Measurements from ENCODE around the gene CD47. TPM values are rescaled to one million over a fixed set of nuclear protein-coding genes. Genes with fewer than 3 reads are reported as not detected.

The CD47 gene
- total RNA-seq, 2 experiments from 2014 or later = 122 to 124 TPM

DNA sequence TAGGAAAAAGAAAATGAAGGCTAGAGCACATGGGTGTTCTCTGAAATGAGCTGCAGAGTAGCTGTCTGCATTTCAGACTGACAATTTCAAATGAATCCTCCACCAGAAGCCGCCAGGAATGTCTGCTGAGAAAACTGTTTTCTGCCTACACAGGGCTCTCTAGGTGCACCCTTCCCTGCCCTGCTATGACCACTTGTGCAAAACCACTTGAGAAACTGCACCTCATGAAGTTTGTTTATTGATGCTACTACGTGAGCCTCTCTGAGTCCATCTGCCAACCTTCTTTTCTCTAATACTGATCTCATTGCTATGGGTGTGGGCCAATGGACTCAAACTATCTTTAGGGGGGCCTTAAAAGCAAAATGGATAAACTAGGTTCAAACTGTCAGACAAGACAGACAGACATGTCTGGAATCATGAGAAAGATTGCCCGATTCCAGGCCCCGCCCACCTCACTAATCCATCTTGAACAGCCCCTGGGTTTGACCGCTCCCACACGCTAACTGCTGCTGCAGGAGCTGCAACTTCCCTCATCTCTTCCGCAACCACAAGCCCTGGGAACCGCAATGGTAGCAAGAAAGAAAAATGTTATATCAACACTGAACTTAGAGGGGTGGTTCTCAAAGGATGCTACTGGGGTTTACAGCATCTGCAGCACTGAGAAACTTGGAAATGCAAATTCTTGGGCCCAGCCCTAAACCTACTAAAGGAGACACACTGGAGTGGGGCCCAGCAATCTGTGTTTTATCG is 9.0 kb upstream of the CD47 start:
- intact Hi-C loops (cut with micrococcal nuclease) = no loop called here
- CTCF ChIA-PET = no interaction called here
- Mint-ChIP-seq H3K27me3 (no peaks in the 10 kb centered on the region), H3K27ac (no peak overlapping the region), H3K9me3 (no peaks in the 10 kb centered on the region), H3K4me1 (ENCODE audit: low read depth) (peaks cover 35% of the 10 kb centered on the region), H3K36me3 (no peaks in the 10 kb centered on the region), H3K4me3 (no peak overlapping the region)
- DNase-seq = no peak
- POLR2A ChIA-PET = no interaction called here

DNA sequence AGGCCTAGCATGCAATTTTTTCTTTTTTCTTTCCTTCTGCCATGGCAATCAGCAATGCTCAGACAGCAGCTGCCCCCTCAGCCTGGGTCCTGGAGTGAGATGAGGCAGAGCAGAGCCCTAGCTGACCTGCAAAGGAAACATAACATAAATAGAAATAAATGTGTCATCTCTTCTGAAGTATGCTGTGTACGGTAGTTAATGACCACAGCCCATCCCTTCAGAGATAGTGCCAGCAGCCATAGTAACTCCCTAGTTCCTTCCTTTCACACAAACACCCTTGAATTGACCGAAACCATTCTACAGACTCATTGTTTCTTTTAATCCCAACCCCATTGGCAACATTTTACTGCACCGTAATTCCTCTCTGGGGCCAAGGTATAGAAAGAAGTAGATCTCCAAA is 8.4 kb upstream of the CD47 start:
- CTCF ChIA-PET = no interaction called here
- no peaks in the 10 kb centered on the region for H3K9me3 Mint-ChIP-seq
- intact Hi-C loops (cut with micrococcal nuclease) = no loop called here

DNA sequence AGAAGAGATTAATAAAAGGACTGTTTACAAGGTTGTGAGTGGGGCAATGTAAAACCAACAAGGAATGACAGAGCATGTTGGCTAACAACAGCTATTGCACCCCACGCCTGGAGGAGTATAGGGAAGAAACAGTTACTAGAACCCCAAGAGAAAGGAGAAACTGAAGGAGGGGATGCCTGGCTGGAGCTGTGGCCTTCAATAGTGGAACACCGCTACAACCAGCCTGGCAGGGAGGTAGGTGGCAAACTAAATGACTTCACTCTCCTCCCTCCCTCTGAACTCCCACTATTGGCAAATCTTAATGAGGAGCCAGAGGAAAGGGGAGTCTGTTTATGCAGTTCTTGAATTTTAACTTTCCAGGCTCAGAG is 7.2 kb upstream of the CD47 start:
- POLR2A ChIA-PET = interaction anchor here (1.0 kb wide), 1 partner anchor 9 kb away, joined by 3 read pairs; no protein-coding TSS in a partner anchor
- CTCF ChIA-PET = no interaction called here
- H3K4me1 Mint-ChIP-seq (ENCODE audit: low read depth) = peaks cover 47% of the 10 kb centered on the region
- H3K27me3 Mint-ChIP-seq = no peaks in the 10 kb centered on the region
- no peak overlapping the region for H3K27ac Mint-ChIP-seq
- H3K9me3 Mint-ChIP-seq = no peaks in the 10 kb centered on the region
- H3K36me3 Mint-ChIP-seq = no peaks in the 10 kb centered on the region
- intact Hi-C loops (cut with micrococcal nuclease) = no loop called here
- DNase-seq = no peak
- no peak overlapping the region for H3K4me3 Mint-ChIP-seq

More for the DNA sequence above, 8.4 kb upstream of the CD47 start:
- Mint-ChIP-seq H3K4me1 (ENCODE audit: low read depth) (peaks cover 38% of the 10 kb centered on the region), H3K36me3 (no peaks in the 10 kb centered on the region), H3K27me3 (no peaks in the 10 kb centered on the region), H3K4me3 (no peak overlapping the region), H3K27ac (no peak overlapping the region)
- no peak for DNase-seq
- POLR2A ChIA-PET = no interaction called here

DNA sequence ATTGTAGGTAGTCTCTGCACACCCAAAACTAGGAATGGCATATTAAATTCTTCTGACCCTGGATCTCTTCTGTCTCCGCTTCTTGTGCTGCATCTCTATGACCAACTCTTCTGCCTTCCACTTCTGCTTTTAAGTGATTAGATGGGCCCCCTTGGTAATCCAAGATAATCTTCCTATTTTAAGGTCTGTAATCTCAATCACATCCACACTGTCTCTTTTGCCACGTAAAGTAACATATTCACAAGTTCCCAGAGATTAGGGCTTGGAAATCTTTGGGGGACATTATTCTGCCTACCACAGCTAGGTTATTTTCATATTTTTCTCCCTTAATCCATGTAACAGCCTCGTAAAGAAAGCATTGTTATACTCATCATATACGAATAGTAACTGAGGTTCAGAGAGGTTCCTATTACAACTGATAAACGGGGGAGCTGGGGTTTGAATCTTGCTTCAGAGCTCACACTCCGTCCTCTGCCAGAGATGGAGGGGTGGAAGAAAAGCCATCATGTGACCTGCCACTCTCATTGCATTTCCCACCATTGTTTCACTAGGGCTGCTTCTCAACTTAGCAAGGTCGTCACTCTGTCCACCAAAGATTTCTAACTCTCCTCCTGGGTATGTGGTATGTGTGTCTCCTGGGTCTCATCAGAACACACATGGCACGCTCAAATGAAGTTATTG is 6.6 kb upstream of the CD47 start:
- ChIA-PET CTCF (no interaction called here), POLR2A (no interaction called here)
- no peak for DNase-seq
- no peak overlapping the region for H3K4me3 Mint-ChIP-seq
- H3K4me1 Mint-ChIP-seq (ENCODE audit: low read depth) = peaks cover 53% of the 10 kb centered on the region
- no peaks in the 10 kb centered on the region for H3K36me3 Mint-ChIP-seq
- intact Hi-C loops (cut with micrococcal nuclease) = no loop called here
- H3K27me3 Mint-ChIP-seq = no peaks in the 10 kb centered on the region
- H3K9me3 Mint-ChIP-seq = no peaks in the 10 kb centered on the region
- no peak overlapping the region for H3K27ac Mint-ChIP-seq

DNA sequence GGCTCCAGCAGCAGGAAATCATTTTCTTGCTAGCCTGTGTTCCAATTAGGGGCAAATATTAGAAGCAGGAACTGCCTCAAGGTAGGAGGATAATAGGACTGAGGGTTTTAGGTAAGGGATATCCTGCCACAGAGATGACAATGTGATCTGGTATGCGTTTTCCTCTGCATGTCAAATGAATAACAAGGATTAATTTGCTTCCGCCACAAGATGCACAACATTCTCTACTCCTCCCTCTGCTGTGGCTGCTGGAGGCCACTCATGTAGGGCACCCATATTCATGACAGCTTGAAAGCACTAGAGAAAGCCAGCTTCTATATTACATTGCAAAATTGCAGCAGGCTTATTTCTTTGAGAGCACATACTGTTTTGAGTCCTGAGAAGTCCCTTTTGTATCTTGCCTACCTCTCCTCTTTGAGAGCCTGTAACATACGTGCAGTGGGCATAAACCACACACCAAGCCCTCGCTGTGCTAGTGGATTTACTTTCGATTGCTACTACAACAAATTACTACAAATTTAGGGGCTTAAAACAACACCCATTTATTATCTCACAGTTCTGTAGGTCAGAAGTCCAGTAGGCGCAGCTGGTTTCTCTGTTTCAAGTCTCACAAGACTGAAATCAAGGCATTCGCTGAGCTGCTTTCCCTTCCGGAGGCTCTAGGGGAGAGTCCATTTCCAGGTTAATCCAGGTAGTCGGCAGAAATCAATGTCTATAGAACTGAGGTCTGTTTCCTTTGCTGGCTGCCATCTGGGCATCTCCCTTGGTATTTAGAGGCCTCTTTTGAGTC is 5.9 kb upstream of the CD47 start:
- Mint-ChIP-seq H3K27ac (no peak overlapping the region), H3K4me3 (no peak overlapping the region), H3K36me3 (peaks cover under 1% of the 10 kb centered on the region), H3K27me3 (no peaks in the 10 kb centered on the region), H3K9me3 (peaks cover under 1% of the 10 kb centered on the region), H3K4me1 (ENCODE audit: low read depth) (peaks cover 57% of the 10 kb centered on the region)
- no peak for DNase-seq
- ChIA-PET CTCF (no interaction called here), POLR2A (no interaction called here)
- intact Hi-C loops (cut with micrococcal nuclease) = no loop called here

DNA sequence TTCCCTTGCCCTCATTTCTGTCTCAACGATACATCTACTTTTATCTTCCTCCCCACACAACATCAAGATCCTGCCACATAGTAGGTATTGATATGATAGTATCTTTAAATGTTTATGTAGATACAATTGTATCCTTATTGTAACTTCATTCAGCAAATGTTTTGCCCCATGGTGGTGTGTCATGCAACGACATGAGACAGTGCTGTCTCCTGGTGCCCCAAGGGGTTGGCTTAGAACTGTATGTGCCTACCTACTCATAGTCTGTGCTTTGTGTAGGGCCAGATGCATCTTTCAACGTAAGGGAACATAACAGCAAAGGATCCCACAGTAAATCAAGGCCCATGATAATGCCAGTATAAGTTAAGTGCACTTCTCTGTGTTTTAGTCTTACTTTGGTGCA is 2.8 kb upstream of the CD47 start:
- H3K4me1 Mint-ChIP-seq (ENCODE audit: low read depth) = peaks cover 34% of the 10 kb centered on the region
- POLR2A ChIA-PET = interaction anchor here (12.0 kb wide), 1 partner anchor 32 kb away, joined by 147 read pairs; no protein-coding TSS in a partner anchor
- no peaks in the 10 kb centered on the region for H3K27me3 Mint-ChIP-seq
- H3K27ac Mint-ChIP-seq = peak overlapping the region; percentile 90
- H3K36me3 Mint-ChIP-seq = peaks cover 9% of the 10 kb centered on the region
- H3K9me3 Mint-ChIP-seq = peaks cover 2% of the 10 kb centered on the region
- intact Hi-C loops (cut with micrococcal nuclease) = loop anchor here (1.0 to 5.0 kb wide), 2 partner anchors 130 to 729 kb away; partner anchors contain the start of gene TRAT1
- CTCF ChIA-PET = interaction anchor here (0.9 kb wide), 1 partner anchor 34 kb away, joined by 3 read pairs; no protein-coding TSS in a partner anchor
- H3K4me3 Mint-ChIP-seq = no peak overlapping the region
- DNase-seq = peak; percentile 41

DNA sequence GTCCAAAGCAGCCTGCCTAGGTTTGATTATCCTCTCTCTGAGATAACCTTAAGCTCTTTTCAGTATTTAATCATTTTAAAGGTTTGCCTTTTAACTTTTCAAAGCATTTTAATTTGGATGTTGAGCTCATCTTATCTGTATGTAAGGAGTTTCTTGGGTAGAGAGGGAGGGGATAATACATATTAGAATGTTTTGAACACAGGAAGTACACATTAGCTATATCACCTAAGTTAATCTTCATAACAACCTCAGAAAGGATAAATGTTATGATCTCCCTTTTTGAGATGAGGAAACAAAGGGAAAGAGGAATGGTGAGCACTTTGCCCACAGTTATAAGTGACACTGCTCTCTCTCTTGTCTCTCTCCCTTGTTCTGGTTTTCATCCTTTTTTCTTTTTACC is 2.2 kb upstream of the CD47 start:
- CTCF ChIA-PET = interaction anchor here (0.8 to 1.0 kb wide), 3 partner anchors 32 to 385 kb away, joined by 3 to 4 read pairs (median 4); no protein-coding TSS in a partner anchor
- H3K36me3 Mint-ChIP-seq = peaks cover 9% of the 10 kb centered on the region
- intact Hi-C loops (cut with micrococcal nuclease) = loop anchor here (1.0 to 5.0 kb wide), 2 partner anchors 130 to 729 kb away; partner anchors contain the start of gene TRAT1
- H3K4me1 Mint-ChIP-seq (ENCODE audit: low read depth) = peaks cover 34% of the 10 kb centered on the region
- DNase-seq = no peak
- peak overlapping the region; percentile 90 for H3K27ac Mint-ChIP-seq
- POLR2A ChIA-PET = interaction anchor here (0.7 to 12.0 kb wide), 2 partner anchors 13 to 33 kb away, joined by 3 to 147 read pairs; no protein-coding TSS in a partner anchor
- H3K4me3 Mint-ChIP-seq = peak overlapping the region; percentile 9
- H3K27me3 Mint-ChIP-seq = no peaks in the 10 kb centered on the region
- H3K9me3 Mint-ChIP-seq = peaks cover 2% of the 10 kb centered on the region

DNA sequence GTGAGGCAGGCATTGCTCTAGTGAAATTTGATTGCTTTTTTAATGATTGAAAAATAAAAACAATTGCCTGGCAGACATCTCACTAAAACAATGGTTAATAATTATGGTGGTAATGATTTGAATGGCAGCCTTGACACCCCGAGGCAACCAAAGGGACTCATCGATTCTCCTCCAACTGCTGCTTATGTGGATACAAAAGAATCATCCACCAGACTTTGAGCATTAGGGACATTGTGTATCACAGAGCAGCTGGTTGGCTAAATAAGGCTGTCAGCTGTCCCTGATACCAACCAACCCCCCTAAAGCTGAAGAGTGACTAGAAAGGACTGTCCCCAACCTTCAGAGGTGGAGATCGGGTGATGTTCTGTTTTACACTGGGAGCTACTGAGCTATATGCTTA is 1.7 kb upstream of the CD47 start:
- ChIA-PET CTCF (interaction anchor here (0.8 to 1.0 kb wide), 3 partner anchors 33 to 385 kb away, joined by 3 to 4 read pairs (median 4); no protein-coding TSS in a partner anchor), POLR2A (interaction anchor here (0.7 to 12.0 kb wide), 5 partner anchors 10 to 38 kb away, joined by 3 to 147 read pairs (median 3); no protein-coding TSS in a partner anchor)
- Mint-ChIP-seq H3K4me1 (ENCODE audit: low read depth) (peaks cover 34% of the 10 kb centered on the region), H3K27me3 (no peaks in the 10 kb centered on the region), H3K4me3 (peak overlapping the region; percentile 93), H3K9me3 (peaks cover 2% of the 10 kb centered on the region), H3K36me3 (peaks cover 9% of the 10 kb centered on the region), H3K27ac (peak overlapping the region; percentile 90)
- no peak for DNase-seq
- intact Hi-C loops (cut with micrococcal nuclease) = loop anchor here (1.0 to 5.0 kb wide), 2 partner anchors 9 to 730 kb away; partner anchors contain the start of gene TRAT1

DNA sequence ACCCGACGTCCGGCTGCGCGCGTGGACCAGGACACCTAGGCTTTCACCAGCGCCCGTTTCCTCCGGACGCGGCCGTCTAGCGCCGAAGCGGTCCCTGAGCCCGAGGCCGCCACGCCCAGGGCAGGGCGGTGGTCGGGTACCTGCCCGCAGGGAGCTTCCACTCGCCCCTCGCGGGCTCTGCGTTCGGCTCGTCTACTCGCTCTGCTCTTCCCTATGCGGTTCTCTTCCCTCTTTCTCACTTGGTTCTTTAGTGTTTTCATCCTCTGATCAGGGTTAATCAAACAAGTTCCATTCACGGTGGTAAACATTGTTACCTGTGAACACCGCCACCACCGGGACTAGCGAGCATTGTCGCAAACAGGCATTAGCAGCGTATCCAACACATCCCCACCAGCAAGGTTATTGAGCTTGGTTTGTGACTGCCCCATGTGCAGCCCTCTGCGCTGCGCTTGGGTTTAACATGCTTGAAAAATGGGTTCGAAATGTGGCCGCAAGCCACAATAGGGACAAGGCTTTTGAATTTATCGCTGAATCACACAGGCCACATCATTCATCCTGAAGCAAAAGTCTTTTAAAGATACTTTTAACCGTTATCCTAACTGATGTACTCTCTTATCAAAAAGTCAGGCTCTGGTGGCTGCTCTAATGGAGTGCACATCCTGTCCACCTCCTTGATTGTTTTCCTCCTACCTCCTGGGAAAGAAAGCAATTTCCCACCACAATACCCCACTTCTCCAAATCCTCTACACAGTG is 843 bp upstream of the CD47 start:
- intact Hi-C loops (cut with micrococcal nuclease) = loop anchor here (1.0 to 5.0 kb wide), 3 partner anchors 10 to 731 kb away; partner anchors contain the start of genes BBX and TRAT1
- no peaks in the 10 kb centered on the region for H3K27me3 Mint-ChIP-seq
- ChIA-PET POLR2A (interaction anchor here (0.8 to 12.0 kb wide), 5 partner anchors 9 to 39 kb away, joined by 3 to 147 read pairs (median 4); no protein-coding TSS in a partner anchor), CTCF (no interaction called here)
- peak overlapping the region; percentile 90 for H3K27ac Mint-ChIP-seq
- H3K4me3 Mint-ChIP-seq = peak overlapping the region; percentile 93
- peaks cover 34% of the 10 kb centered on the region for H3K4me1 Mint-ChIP-seq (ENCODE audit: low read depth)
- peaks cover 9% of the 10 kb centered on the region for H3K36me3 Mint-ChIP-seq
- DNase-seq = peak; percentile 43
- H3K9me3 Mint-ChIP-seq = peaks cover 2% of the 10 kb centered on the region

DNA sequence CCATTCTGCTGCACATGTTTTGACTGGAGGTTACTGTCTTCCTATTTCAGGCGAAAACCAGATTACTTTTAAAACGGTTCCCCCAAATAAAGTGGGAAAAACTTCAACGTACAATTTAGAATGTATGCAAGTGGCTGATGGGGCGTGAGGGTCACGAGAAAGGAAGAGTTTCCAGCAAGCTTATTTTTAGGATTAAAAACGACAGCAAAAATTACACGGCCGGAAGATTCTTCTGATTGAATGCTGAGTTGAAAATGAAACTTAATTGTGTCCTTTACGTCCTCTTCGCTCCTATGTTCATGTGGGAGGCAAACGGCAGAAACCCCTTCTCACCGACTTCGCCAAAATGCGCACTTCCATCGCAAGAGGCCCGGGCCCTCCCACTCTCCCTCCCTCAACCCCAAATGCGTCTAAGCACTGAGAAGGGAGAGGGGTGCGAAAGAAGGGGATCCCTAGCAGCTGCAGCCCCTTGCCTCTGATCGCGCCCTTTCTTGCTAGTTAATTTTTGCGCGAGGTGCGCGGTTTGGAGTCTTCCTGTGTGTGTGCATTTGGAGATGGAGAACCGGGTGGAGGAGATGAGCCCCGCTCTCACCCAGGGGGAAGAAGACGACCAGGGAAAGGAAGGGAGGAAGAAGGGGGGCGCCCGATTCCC is 656 bp downstream of the CD47 start:
- peaks cover 2% of the 10 kb centered on the region for H3K9me3 Mint-ChIP-seq
- POLR2A ChIA-PET = interaction anchor here (0.8 to 12.0 kb wide), 12 partner anchors 8 to 206 kb away, joined by 3 to 147 read pairs (median 4); partner anchors contain the start of gene HHLA2
- peaks cover 9% of the 10 kb centered on the region for H3K36me3 Mint-ChIP-seq

More for the DNA sequence above, 656 bp downstream of the CD47 start:
- peak overlapping the region; percentile 95 for H3K27ac Mint-ChIP-seq
- peak; percentile 70 for DNase-seq
- H3K4me1 Mint-ChIP-seq (ENCODE audit: low read depth) = peaks cover 30% of the 10 kb centered on the region
- no peaks in the 10 kb centered on the region for H3K27me3 Mint-ChIP-seq
- peak overlapping the region; percentile 92 for H3K4me3 Mint-ChIP-seq
- CTCF ChIA-PET = interaction anchor here (0.8 to 1.7 kb wide), 4 partner anchors 16 to 43 kb away, joined by 3 to 10 read pairs (median 4); no protein-coding TSS in a partner anchor
- intact Hi-C loops (cut with micrococcal nuclease) = loop anchor here (2.0 to 5.0 kb wide), 2 partner anchors 567 to 732 kb away; partner anchors contain the start of genes BBX and TRAT1

Measured in activated CD4-positive, alpha-beta memory T cell treated with anti-CD3 and anti-CD28 coated beads for 36 hours (primary cell).